Pancreas (tissue), 10 donors: ENCODE measurements around the gene SCTR. TPM values are rescaled to one million over a fixed set of nuclear protein-coding genes. Genes with fewer than 3 reads are reported as not detected.

ENCODE experiments used
- ATAC-seq, 4 donors: fragments of 200-7000 bp; cut with Tn5 transposase; one replicate each; pipeline versions ENCODE4 v1.8.0 to v1.9.1; 2020; ENCODE audit warnings: mild to moderate bottlenecking in 4 of 4, moderate library complexity in 4 of 4
- DNase-seq, 6 donors: peaks; one replicate each; pipeline ENCODE4 v3.0.0-alpha.2; 2020
- FAIRE-seq: peaks from 2 replicates; lab custom pipeline; 2012; peaks lifted over from hg19 to GRCh38; lab: Jason Lieb, UNC
- H3K27ac ChIP-seq, 4 donors: fragments of 200-600 bp; sonication (generic); 1 replicate in 3 of 4; 2 replicates in 1 of 4; pipeline versions ENCODE4 v1.5.0 to v1.8.0; 2020
- H3K27me3 ChIP-seq, 4 donors: fragments of 200-600 bp; one replicate each; pipeline ENCODE4 v1.8.0; 2021
- H3K36me3 ChIP-seq, 3 donors: fragments of 200-600 bp; sonication (generic) in 1 of 3; one replicate each; pipeline versions ENCODE4 v1.5.0 to v1.8.0; 2020 to 2021
- H3K4me1 ChIP-seq, 3 donors: fragments of 200-600 bp; one replicate each; pipeline ENCODE4 v1.8.0; 2021
- H3K4me3 ChIP-seq, 4 donors: fragments of 200-600 bp; sonication (generic) in 2 of 4; one replicate each; pipeline versions ENCODE4 v1.5.0 to v1.8.0; 2020 to 2021
- H3K9me3 ChIP-seq, 4 donors: fragments of 200-600 bp; one replicate each; pipeline ENCODE4 v1.8.0; 2021
- WGBS, 2 donors: extraction: QIAGEN DNeasy Blood & Tissue Kit; methylation state at CpG; one replicate each; pipeline ENCODE4 v1.1.7; 2013; 5-methylcytosine and 5-hydroxymethylcytosine counted together
- intact Hi-C, 3 donors: fragments of 100-400 bp; cut with DNase I; formaldehyde crosslinking; loops; one replicate each; pipeline versions ENCODE4 v1.11.1 to v1.14.2; 2022
- polyA plus RNA-seq, 2 donors: library from polyadenylated mRNA; stranded (reverse); fragments of 200-250 nt; gene quantifications; one replicate each; pipeline ENCODE4 v1.2.3, GENCODE V29; 2013
- total RNA-seq, 6 donors: library from RNA; stranded (reverse); fragmentation: NEBNext Ultra II Directional in 4 of 6; extraction: Animal tissue kit (Norgen Biotek cat#: 25700) in 4 of 6; gene quantifications; one replicate each; pipeline versions ENCODE4 v1.2.1 to v1.2.4, GENCODE V29; 2021 to 2023
- TF ChIP-seq, protein P1 (sequence below), 4 donors: fragments of 200-600 bp; sonication (generic) in 3 of 4; IDR thresholded peaks; one replicate each; pipeline versions ENCODE4 v1.5.0 to v1.8.0; 2021; ENCODE audit warnings: antibody characterized with exemption in 4 of 4
- donor health status: healthy with polysubstance abuse.
- donor health status: DM: no; HTN: no; CAD: no; lungs with moderate emphysema.
- donor health status: DM: no; HTN: no; CAD: no.
- donor health status: control.
- donor health status: control.
- donor health status: Bipolar disorder and iron deficiency.
- donor health status: DM: yes; HTN: yes; CAD: no.
- donor health status: DM: no; HTN: no; CAD: no.
- donor health status: DM: no; HTN: no; CAD: no.
- donor health status: DM: yes; HTN: yes; CAD: no.

The SCTR gene
- total and polyA plus RNA-seq, 8 donors, result 31.9 to 1,263 (median 84.7) TPM

GRCh38 chr2:119429225-119429981 lies 94.9 kb downstream of the SCTR start:
- ATAC-seq (no peak), DNase-seq (no peak), FAIRE-seq (no peak)
- Histone ChIP-seq H3K27ac (peak overlapping the region in 1 of 4 donors; percentile 49), H3K4me1 (peaks cover 8 to 23% (median 12%) of the 10 kb centered on the region in 3 donors), H3K9me3 (no peaks in the 10 kb centered on the region), H3K36me3 (no peaks in the 10 kb centered on the region), H3K27me3 (no peaks in the 10 kb centered on the region), H3K4me3 (no peak overlapping the region)
- intact Hi-C loops, result no loop called here
- WGBS, 2 donors, result 83 to 87% methylated on average over 10 of the region's 10 CpGs
- TF ChIP-seq, protein P1, sequence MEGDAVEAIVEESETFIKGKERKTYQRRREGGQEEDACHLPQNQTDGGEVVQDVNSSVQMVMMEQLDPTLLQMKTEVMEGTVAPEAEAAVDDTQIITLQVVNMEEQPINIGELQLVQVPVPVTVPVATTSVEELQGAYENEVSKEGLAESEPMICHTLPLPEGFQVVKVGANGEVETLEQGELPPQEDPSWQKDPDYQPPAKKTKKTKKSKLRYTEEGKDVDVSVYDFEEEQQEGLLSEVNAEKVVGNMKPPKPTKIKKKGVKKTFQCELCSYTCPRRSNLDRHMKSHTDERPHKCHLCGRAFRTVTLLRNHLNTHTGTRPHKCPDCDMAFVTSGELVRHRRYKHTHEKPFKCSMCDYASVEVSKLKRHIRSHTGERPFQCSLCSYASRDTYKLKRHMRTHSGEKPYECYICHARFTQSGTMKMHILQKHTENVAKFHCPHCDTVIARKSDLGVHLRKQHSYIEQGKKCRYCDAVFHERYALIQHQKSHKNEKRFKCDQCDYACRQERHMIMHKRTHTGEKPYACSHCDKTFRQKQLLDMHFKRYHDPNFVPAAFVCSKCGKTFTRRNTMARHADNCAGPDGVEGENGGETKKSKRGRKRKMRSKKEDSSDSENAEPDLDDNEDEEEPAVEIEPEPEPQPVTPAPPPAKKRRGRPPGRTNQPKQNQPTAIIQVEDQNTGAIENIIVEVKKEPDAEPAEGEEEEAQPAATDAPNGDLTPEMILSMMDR (IDR thresholded peaks at IDR 0.05), result no peak

GRCh38 chr2:119428488-119429224 lies 95.6 kb downstream of the SCTR start:
- DNase-seq (no peak), ATAC-seq (no peak), FAIRE-seq (no peak)
- Histone ChIP-seq H3K4me1 (peaks cover 8 to 15% (median 12%) of the 10 kb centered on the region in 3 donors), H3K27ac (no peak overlapping the region), H3K36me3 (no peaks in the 10 kb centered on the region), H3K27me3 (no peaks in the 10 kb centered on the region), H3K4me3 (no peak overlapping the region), H3K9me3 (no peaks in the 10 kb centered on the region)
- intact Hi-C loops, result no loop called here
- 84 to 85% methylated on average over 7 of the region's 7 CpGs for WGBS, 2 donors
- TF ChIP-seq, protein P1 (IDR thresholded peaks at IDR 0.05), result no peak

DNA sequence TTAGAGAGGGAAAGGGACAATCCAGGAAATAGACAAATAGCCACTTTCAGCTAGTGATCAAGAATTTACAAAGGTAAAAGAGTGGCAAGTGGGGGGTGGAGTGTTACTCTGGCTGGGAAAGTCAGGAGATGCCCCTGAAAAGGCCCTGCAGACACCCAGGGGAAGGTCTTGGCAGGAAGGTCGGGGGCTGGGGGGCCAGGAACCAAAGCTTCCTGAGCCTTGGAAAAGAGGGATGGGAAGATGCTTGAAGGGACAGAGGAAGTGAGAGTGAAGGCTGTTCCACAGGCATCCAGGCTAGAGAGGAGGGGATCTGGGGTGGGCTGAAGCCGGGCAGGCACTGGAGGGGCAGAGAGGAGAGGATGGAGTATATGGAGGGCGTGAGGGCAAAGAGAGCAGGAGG lies 96.5 kb downstream of the SCTR start:
- ATAC-seq (no peak), DNase-seq (no peak), FAIRE-seq (no peak)
- H3K4me3 ChIP-seq, result no peak overlapping the region
- peaks cover 8 to 12% (median 10%) of the 10 kb centered on the region in 3 donors for H3K4me1 ChIP-seq
- H3K36me3 ChIP-seq, result no peaks in the 10 kb centered on the region
- 84 to 85% methylated on average over 3 of the region's 3 CpGs for WGBS, 2 donors
- H3K27ac ChIP-seq, result no peak overlapping the region
- TF ChIP-seq, protein P1 (IDR thresholded peaks at IDR 0.05), result no peak
- no peaks in the 10 kb centered on the region for H3K27me3 ChIP-seq
- no peaks in the 10 kb centered on the region for H3K9me3 ChIP-seq
- intact Hi-C loops, result no loop called here

- WGBS, 2 donors, result 49 to 50% methylated on average over 12 of the region's 12 CpGs
- intact Hi-C loops, result no loop called here
- Histone ChIP-seq H3K9me3 (no peaks in the 10 kb centered on the region), H3K4me1 (peaks cover 8 to 12% (median 10%) of the 10 kb centered on the region in 3 donors), H3K27me3 (no peaks in the 10 kb centered on the region), H3K36me3 (no peaks in the 10 kb centered on the region), H3K27ac (peak overlapping the region in 1 of 4 donors; percentile 63), H3K4me3 (no peak overlapping the region)
- DNase-seq, result peak in 4 of 6 donors; percentile 42 to 79 (median 65)
- no peak for FAIRE-seq
- ATAC-seq, result peak in 3 of 4 donors; percentile 37 to 61 (median 51)
- TF ChIP-seq, protein P1 (IDR thresholded peaks at IDR 0.05), result no peak
Measured at GRCh38 chr2:119426801-119427395, 97.4 kb downstream of the SCTR start.
